ENCODE results near the gene NCK2.

NCK2 gene

GRCh38 chr2:105937498-105938097 lies 192.9 kb downstream of the NCK2 start:
- Histone ChIP-seq H3K36me3 (ENCODE audit: control insufficient read depth, low read length) (no peaks in the 10 kb centered on the region), H3K27ac (ENCODE audit: low read depth, low read length) (no peak overlapping the region), H3K79me2 (ENCODE audit: control insufficient read depth, low read length) (no peaks in the 10 kb centered on the region), H3K4me1 (ENCODE audit: control insufficient read depth, low read length) (no peaks in the 10 kb centered on the region), H4K20me1 (ENCODE audit: control insufficient read depth, insufficient read depth, low read depth, low read length) (no peaks in the 10 kb centered on the region), H3K4me2 (ENCODE audit: low read length) (no peak overlapping the region), H3K9me3 (ENCODE audit: control insufficient read depth, insufficient read depth, low read length) (peaks cover 6% of the 10 kb centered on the region; the same call in 1 of the 2 replicates), H3K4me3 (ENCODE audit: low read length) (no peak overlapping the region), H3F3A (ENCODE audit: control insufficient read depth, insufficient read depth) (no peaks in the 10 kb centered on the region), H3K27me3 (ENCODE audit: control insufficient read depth, low read length) (no peaks in the 10 kb centered on the region), H3K9me2 (replicated peaks; ENCODE audit: control insufficient read depth, low read length) (no peaks in the 10 kb centered on the region)
- TF ChIP-seq CTCF (IDR thresholded peaks at IDR 0.05; ENCODE audit: low read depth, low read length, poor library complexity, severe bottlenecking) (no peak), EZH2phosphoT487 (IDR thresholded peaks at IDR 0.05; ENCODE audit: borderline replicate concordance, low read length) (no peak)

Data from DOHH2 (cell line).